Psoas muscle (tissue), 8 donors: ENCODE data around the gene CNRIP1. TPM values are rescaled to one million over a fixed set of nuclear protein-coding genes. Genes with fewer than 3 reads are reported as not detected.

ENCODE experiments used
- ATAC-seq, 4 donors: fragments of 200-7000 bp; cut with Tn5 transposase; one replicate each; pipeline ENCODE4 v1.9.1; 2020; ENCODE audit warnings: moderate library complexity in 3 of 4, mild to moderate bottlenecking in 2 of 4
- DNase-seq, 2 donors: peaks; one replicate each; pipeline ENCODE4 v3.0.0-alpha.2; 2020
- H3K27ac ChIP-seq: fragments of 200-600 bp; one replicate; pipeline ENCODE4 v1.8.0; 2022
- H3K27me3 ChIP-seq, 3 donors: fragments of 200-600 bp in 1 of 3; one replicate each; pipeline versions ENCODE4 v1.6.1 to v1.8.0; 2013 to 2022; ENCODE audit warnings: low read length in 2 of 3, mild to moderate bottlenecking in 2 of 3, moderate library complexity in 1 of 3; ENCODE audit not compliant: insufficient read depth in 3 of 3
- H3K36me3 ChIP-seq, 2 donors: fragments of 200-600 bp in 1 of 2; one replicate each; pipeline versions ENCODE4 v1.6.1 to v1.8.0; 2013 to 2022; ENCODE audit warnings: low read depth in 1 of 2, mild to moderate bottlenecking in 1 of 2, moderate library complexity in 1 of 2; ENCODE audit not compliant: insufficient read depth in 1 of 2
- H3K4me1 ChIP-seq: fragments of 200-600 bp; one replicate; pipeline ENCODE4 v1.8.0; 2022
- H3K4me3 ChIP-seq: fragments of 200-600 bp; one replicate; pipeline ENCODE4 v1.8.0; 2022; ENCODE audit warnings: mild to moderate bottlenecking
- H3K9me3 ChIP-seq: fragments of 200-600 bp; one replicate; pipeline ENCODE4 v1.8.0; 2022
- WGBS, 3 donors: extraction: QIAGEN DNeasy Blood & Tissue Kit; methylation state at CpG; one replicate each; pipeline versions ENCODE4 v1.1.6 to v1.1.7; 2013; 5-methylcytosine and 5-hydroxymethylcytosine counted together
- intact Hi-C, 2 donors: fragments of 100-400 bp; cut with DNase I; formaldehyde crosslinking; loops; one replicate each; pipeline versions ENCODE4 v1.11.0 to v1.14.2; 2022
- polyA plus RNA-seq, 3 donors: library from polyadenylated mRNA; stranded (reverse); fragments of 200-250 nt; gene quantifications; one replicate each; pipeline ENCODE4 v1.2.3, GENCODE V29; 2013
- total RNA-seq, 4 donors: library from RNA; stranded (reverse); fragmentation: NEBNext Ultra II Directional in 2 of 4; extraction: Animal tissue kit (Norgen Biotek cat#: 25700) in 2 of 4; gene quantifications; one replicate each; pipeline versions ENCODE4 v1.2.1 to v1.2.4, GENCODE V29; 2021 to 2023
- TF ChIP-seq, protein P1 (sequence below): fragments of 200-600 bp; IDR thresholded peaks from one replicate; pipeline ENCODE4 v1.8.0; 2022; ENCODE audit warnings: antibody characterized with exemption
- donor health status: healthy with polysubstance abuse.
- donor health status: DM: no; HTN: no; CAD: no; lungs with moderate emphysema.
- donor health status: Bipolar disorder and iron deficiency.
- donor health status: healthy.
- donor health status: DM: yes; HTN: yes; CAD: no.
- donor health status: DM: no; HTN: no; CAD: no.
- donor health status: DM: no; HTN: no; CAD: no.
- donor health status: DM: yes; HTN: yes; CAD: no.

The CNRIP1 gene
- total and polyA plus RNA-seq, 7 donors = 3.5 to 11.7 (median 5.3) TPM

DNA sequence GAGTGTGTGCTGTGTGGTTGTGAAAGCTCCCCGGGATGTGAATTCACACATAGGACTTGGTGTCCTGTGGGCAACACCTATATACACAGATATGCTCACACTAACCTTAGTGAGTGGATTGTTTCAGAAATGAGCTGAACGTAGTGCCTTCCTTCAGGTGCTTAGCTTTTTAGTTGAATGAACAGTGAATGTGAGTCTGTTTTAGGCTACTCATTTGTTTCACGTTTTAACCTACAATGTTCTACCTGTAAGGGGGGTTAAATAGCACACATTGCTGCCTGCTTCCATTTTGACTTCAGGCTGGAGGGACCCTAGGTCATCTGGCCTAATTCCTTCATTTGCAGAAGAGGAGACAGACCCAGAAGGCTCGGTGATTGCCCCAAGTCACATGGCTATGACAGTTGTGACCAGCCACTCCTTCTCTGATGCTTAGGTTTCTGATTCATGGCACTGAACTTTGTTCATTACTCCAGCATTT, 46.4 kb upstream of the CNRIP1 start:
- Histone ChIP-seq H3K4me1 (no peaks in the 10 kb centered on the region), H3K36me3 (no peaks in the 10 kb centered on the region), H3K27ac (no peak overlapping the region), H3K27me3 (no peaks in the 10 kb centered on the region), H3K4me3 (peak overlapping the region; percentile 40), H3K9me3 (no peaks in the 10 kb centered on the region)
- ATAC-seq (no peak), DNase-seq (no peak)
- 74 to 81% (median 80%) methylated on average over 4 of the region's 4 CpGs for WGBS, 3 donors
- TF ChIP-seq, protein P1, sequence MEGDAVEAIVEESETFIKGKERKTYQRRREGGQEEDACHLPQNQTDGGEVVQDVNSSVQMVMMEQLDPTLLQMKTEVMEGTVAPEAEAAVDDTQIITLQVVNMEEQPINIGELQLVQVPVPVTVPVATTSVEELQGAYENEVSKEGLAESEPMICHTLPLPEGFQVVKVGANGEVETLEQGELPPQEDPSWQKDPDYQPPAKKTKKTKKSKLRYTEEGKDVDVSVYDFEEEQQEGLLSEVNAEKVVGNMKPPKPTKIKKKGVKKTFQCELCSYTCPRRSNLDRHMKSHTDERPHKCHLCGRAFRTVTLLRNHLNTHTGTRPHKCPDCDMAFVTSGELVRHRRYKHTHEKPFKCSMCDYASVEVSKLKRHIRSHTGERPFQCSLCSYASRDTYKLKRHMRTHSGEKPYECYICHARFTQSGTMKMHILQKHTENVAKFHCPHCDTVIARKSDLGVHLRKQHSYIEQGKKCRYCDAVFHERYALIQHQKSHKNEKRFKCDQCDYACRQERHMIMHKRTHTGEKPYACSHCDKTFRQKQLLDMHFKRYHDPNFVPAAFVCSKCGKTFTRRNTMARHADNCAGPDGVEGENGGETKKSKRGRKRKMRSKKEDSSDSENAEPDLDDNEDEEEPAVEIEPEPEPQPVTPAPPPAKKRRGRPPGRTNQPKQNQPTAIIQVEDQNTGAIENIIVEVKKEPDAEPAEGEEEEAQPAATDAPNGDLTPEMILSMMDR = no peak
- intact Hi-C loops = no loop called here

DNA sequence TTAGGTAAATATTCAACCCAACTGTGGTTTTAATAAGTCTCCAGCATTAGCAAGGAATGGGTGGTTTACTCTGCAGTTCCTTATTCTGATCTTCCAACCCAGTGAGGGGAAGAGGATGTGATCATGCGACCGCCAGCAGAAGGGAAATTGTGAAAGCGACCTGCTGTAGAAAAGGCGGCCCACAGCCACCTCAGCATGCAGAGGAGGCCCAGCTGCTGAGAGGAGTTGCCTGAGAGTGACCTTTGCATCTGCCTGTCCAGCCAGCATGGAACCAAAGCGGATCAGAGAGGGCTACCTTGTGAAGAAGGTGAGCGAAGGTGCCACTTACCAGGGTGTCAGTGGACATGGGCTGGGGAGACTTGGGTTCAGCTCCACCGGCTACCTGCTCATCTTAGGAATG, 45.3 kb upstream of the CNRIP1 start, which contains the start of gene PLEK:
TSS of gene PLEK (plus strand) at position 196 of the 400 bp plus-strand sequence. CDS start at position 266, 70 bp downstream.
- no peaks in the 10 kb centered on the region for H3K4me1 ChIP-seq
- no peaks in the 10 kb centered on the region for H3K27me3 ChIP-seq
- H3K27ac ChIP-seq = no peak within 1 kb of the TSS
- no peaks in the 10 kb centered on the region for H3K9me3 ChIP-seq
- ATAC-seq (peak in 3 of 4 donors; percentile 14 to 38 (median 30)), DNase-seq (peak; percentile 30 to 64)
- TF ChIP-seq, protein P1 = no peak
- peak within 1 kb of the TSS; percentile 40 for H3K4me3 ChIP-seq
- H3K36me3 ChIP-seq = no peaks in the 10 kb centered on the region
- WGBS, 3 donors = 84 to 86% (median 85%) methylated on average over 7 of the region's 7 CpGs
- intact Hi-C loops = no loop called here

DNA sequence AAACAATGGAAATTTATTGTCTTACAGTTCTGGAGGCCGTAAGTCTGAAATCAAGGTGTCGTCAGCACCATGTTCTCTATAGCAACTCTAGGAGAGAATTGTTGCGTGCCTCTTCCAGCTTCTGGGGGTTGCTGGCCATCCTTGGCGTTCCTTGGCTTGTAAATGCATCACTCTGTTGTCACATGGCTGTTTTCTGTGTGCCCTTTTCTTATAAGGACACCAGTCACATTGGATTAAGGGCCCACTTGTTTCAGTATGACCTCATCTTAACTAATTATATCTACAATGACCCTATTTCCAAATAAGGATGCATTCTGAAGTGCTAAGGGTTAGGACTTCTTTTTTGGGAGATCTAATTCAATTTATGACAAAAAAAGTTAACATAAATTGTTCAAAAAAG, 44.0 kb upstream of the CNRIP1 start:
- WGBS, 3 donors = 79 to 94% (median 79%) methylated on average over 4 of the region's 4 CpGs
- H3K27ac ChIP-seq = no peak overlapping the region
- intact Hi-C loops = loop anchor here in 1 of 2 donors (5.0 kb wide), 1 partner anchor 79 kb away; no protein-coding TSS in a partner anchor
- H3K9me3 ChIP-seq = no peaks in the 10 kb centered on the region
- no peaks in the 10 kb centered on the region for H3K36me3 ChIP-seq
- H3K4me3 ChIP-seq = no peak overlapping the region
- no peaks in the 10 kb centered on the region for H3K27me3 ChIP-seq
- no peak for ATAC-seq
- H3K4me1 ChIP-seq = no peaks in the 10 kb centered on the region
- TF ChIP-seq, protein P1 = no peak
- no peak for DNase-seq

DNA sequence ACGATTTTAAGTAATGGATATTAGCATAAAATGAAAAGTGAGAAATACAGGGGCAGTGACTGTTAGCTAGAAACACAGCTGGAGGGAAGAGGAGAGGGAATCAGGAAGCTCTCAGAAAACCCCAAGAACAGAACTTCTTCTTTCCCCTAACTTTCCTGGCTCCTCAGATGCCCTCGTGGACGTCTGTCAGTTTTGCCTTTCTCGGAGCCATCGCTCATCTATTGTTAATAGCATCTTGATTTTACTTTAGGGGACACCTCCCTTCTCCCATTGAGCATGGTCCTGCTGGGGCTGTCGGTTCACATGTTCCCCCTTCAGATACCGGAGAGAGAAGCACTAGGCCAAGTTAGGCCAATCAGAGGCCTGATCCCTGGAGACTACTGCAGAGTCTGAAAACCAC, 43.0 kb upstream of the CNRIP1 start:
- no peak overlapping the region for H3K4me3 ChIP-seq
- ATAC-seq = no peak
- H3K36me3 ChIP-seq = no peaks in the 10 kb centered on the region
- 84 to 88% (median 87%) methylated on average over 7 of the region's 7 CpGs for WGBS, 3 donors
- TF ChIP-seq, protein P1 = no peak
- no peak overlapping the region for H3K27ac ChIP-seq
- intact Hi-C loops = loop anchor here in 1 of 2 donors (5.0 kb wide), 1 partner anchor 80 kb away; no protein-coding TSS in a partner anchor
- DNase-seq = no peak
- no peaks in the 10 kb centered on the region for H3K27me3 ChIP-seq
- H3K9me3 ChIP-seq = no peaks in the 10 kb centered on the region
- no peaks in the 10 kb centered on the region for H3K4me1 ChIP-seq

DNA sequence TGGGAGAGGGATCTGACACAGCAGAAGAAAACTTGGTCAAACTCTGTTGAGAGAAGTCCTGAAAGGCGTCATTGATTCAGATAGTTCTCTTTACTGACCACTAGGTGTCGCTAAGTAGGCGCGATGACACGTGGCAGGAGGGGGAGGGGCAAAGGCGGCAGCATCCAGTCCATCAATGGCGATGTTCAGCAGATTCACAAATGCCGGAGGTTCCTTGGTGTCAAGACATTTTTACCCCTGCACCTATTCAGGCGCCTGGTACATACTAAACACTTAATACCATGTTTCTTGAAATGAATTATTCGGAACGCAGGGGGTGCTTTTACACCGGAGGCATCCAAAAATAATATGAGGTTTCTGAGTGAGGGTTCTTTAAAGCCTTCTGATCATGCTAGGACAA, 42.3 kb upstream of the CNRIP1 start:
- Histone ChIP-seq H3K9me3 (no peaks in the 10 kb centered on the region), H3K4me1 (no peaks in the 10 kb centered on the region), H3K36me3 (no peaks in the 10 kb centered on the region), H3K4me3 (no peak overlapping the region), H3K27ac (no peak overlapping the region), H3K27me3 (no peaks in the 10 kb centered on the region)
- DNase-seq = peak; percentile 69 to 81
- TF ChIP-seq, protein P1 = peak; percentile 63
- WGBS, 3 donors = 35 to 40% (median 36%) methylated on average over 12 of the region's 12 CpGs
- intact Hi-C loops = loop anchor here in 1 of 2 donors (5.0 kb wide), 1 partner anchor 80 kb away; no protein-coding TSS in a partner anchor
- ATAC-seq = peak; percentile 22 to 76 (median 38)
